ENCODE data around the gene AAR2. TPM values are rescaled to one million over a fixed set of nuclear protein-coding genes. Genes with fewer than 3 reads are reported as not detected.

The AAR2 gene
- total and polyA plus RNA-seq, 4 donors, result 14.1 to 17.9 (median 17.4) TPM

- DNase-seq (ENCODE audit: low spot score), result no peak
- no peaks in the 10 kb centered on the region for H3K9me3 ChIP-seq (ENCODE audit: control insufficient read depth in 4 of 4, low read length in 3 of 4)
- 77% methylated on average over 7 of the region's 7 CpGs for WGBS
These were observed 19.8 kb upstream of the AAR2 start for GRCh38 chr20:36216314-36217025.

GRCh38 chr20:36217226-36217625, 19.1 kb upstream of the AAR2 start:
- Histone ChIP-seq H3K27me3 (ENCODE audit: control insufficient read depth in 4 of 4, insufficient read depth in 4 of 4, low read length in 3 of 4) (no peaks in the 10 kb centered on the region), H3K36me3 (ENCODE audit: control insufficient read depth in 4 of 4, insufficient read depth in 3 of 4, low read depth in 1 of 4, low read length in 3 of 4) (no peaks in the 10 kb centered on the region), H3K4me3 (ENCODE audit: low read depth in 1 of 3, low read length in 3 of 3) (no peak overlapping the region), H3K9ac (ENCODE audit: low read depth in 1 of 2, low read length in 2 of 2) (no peak overlapping the region), H3K27ac (ENCODE audit: low read depth in 1 of 2, low read length in 2 of 2) (no peak overlapping the region), H3K9me3 (ENCODE audit: control insufficient read depth in 4 of 4, low read length in 3 of 4) (no peaks in the 10 kb centered on the region), H3K4me1 (ENCODE audit: control insufficient read depth in 4 of 4, insufficient read depth in 4 of 4, low read length in 3 of 4) (no peaks in the 10 kb centered on the region)
- TF ChIP-seq MAX (IDR thresholded peaks at IDR 0.05) (no peak), ZBTB33 (IDR thresholded peaks at IDR 0.05) (no peak), RXRA (IDR thresholded peaks at IDR 0.05) (no peak), HNF4A (conservative IDR thresholded peaks at IDR 0.05) (no peak), FOXA1 (IDR thresholded peaks at IDR 0.05) (no peak), FOXA2 (IDR thresholded peaks at IDR 0.05) (no peak), TAF1 (conservative IDR thresholded peaks at IDR 0.05) (no peak)
- DNase-seq (ENCODE audit: low spot score), result no peak
- WGBS, result 75% methylated on average over 4 of the region's 4 CpGs

More at GRCh38 chr20:36216314-36217025, 19.8 kb upstream of the AAR2 start:
- no peak for TF ChIP-seq ZBTB33 (IDR thresholded peaks at IDR 0.05)
- no peak for TF ChIP-seq RAD21 (IDR thresholded peaks at IDR 0.05)
- TF ChIP-seq TAF1 (conservative IDR thresholded peaks at IDR 0.05), result no peak
- no peak for TF ChIP-seq NR2F2 (IDR thresholded peaks at IDR 0.05)
- no peak for TF ChIP-seq RXRA (IDR thresholded peaks at IDR 0.05)
- no peak for TF ChIP-seq YY1 (IDR thresholded peaks at IDR 0.05)
- TF ChIP-seq FOXA1 (IDR thresholded peaks at IDR 0.05), result no peak
- no peak for TF ChIP-seq ATF3 (IDR thresholded peaks at IDR 0.05)
- no peak for TF ChIP-seq SP1 (IDR thresholded peaks at IDR 0.05)
- TF ChIP-seq HNF4G (IDR thresholded peaks at IDR 0.05), result no peak
- Histone ChIP-seq H3K4me1 (ENCODE audit: control insufficient read depth in 4 of 4, insufficient read depth in 4 of 4, low read length in 3 of 4) (no peaks in the 10 kb centered on the region), H3K27me3 (ENCODE audit: control insufficient read depth in 4 of 4, insufficient read depth in 4 of 4, low read length in 3 of 4) (no peaks in the 10 kb centered on the region), H3K4me3 (ENCODE audit: low read depth in 1 of 3, low read length in 3 of 3) (no peak overlapping the region), H3K36me3 (ENCODE audit: control insufficient read depth in 4 of 4, insufficient read depth in 3 of 4, low read depth in 1 of 4, low read length in 3 of 4) (no peaks in the 10 kb centered on the region), H3K9ac (ENCODE audit: low read depth in 1 of 2, low read length in 2 of 2) (no peak overlapping the region), H3K27ac (ENCODE audit: low read depth in 1 of 2, low read length in 2 of 2) (no peak overlapping the region)
